IMR-90 (cell line): Measurements from ENCODE around the gene GNA14.

Experiments
- CEBPB ChIP-seq: IDR thresholded peaks from 2 replicates; pipeline ENCODE4 v1.6.1; 2012; ENCODE audit warnings: low read depth, low read length, improper control_type of control experiment
- FOS ChIP-seq: fragments of 150-350 bp; IDR thresholded peaks from 2 replicates; pipeline ENCODE4 v1.6.1; 2016; ENCODE audit warnings: low read depth, low read length
- MAFK ChIP-seq: IDR thresholded peaks from 2 replicates; pipeline ENCODE4 v1.6.1; 2012; ENCODE audit warnings: low read depth, low read length, improper control_type of control experiment
- MXI1 ChIP-seq: IDR thresholded peaks from 2 replicates; pipeline ENCODE4 v1.6.1; 2012; ENCODE audit warnings: low read depth, mild to moderate bottlenecking, low read length, moderate library complexity, borderline replicate concordance
- POLR2A ChIP-seq: IDR thresholded peaks from 2 replicates; pipeline ENCODE4 v1.6.1; 2012; ENCODE audit warnings: mild to moderate bottlenecking, low read depth, low read length
- RFX5 ChIP-seq: IDR thresholded peaks from 2 replicates; pipeline ENCODE4 v1.8.0; 2012; ENCODE audit warnings: low read depth, mild to moderate bottlenecking, low read length, moderate library complexity
- SMC3 ChIP-seq: fragments of 150-350 bp; IDR thresholded peaks from 2 replicates; pipeline ENCODE4 v1.6.1; 2016; ENCODE audit warnings: low read depth, mild to moderate bottlenecking, antibody characterized with exemption, low read length, moderate library complexity
- TF ChIP-seq, protein P1 (sequence below): conservative IDR thresholded peaks from 2 replicates; pipeline ENCODE4 v1.5.1; 2012; ENCODE audit warnings: mild to moderate bottlenecking, low read depth, low read length, improper control_type of control experiment
- TF ChIP-seq, protein P2 (sequence below): fragments of 150-350 bp; IDR thresholded peaks from 2 replicates; pipeline ENCODE4 v1.6.1; 2017; ENCODE audit warnings: mild to moderate bottlenecking, antibody characterized with exemption, low read length, low read depth

DNA sequence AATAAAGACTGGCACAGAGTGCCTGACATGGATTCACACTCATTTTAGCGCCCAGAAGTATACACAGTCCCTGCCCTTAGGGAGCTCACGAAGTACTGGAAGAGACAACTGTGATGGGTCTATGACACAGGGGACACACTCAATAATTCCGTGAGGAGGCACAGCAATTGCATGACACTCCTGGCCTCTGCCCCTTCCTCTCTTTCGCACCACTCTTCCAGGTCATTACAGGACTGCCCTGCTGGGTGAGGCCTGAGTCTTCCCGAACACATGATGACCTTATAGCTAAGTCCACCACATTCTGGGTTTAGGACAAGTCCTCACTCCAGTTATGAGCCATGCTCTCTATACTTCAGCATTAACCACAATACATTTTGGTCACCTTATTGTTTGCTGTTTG lies 134.7 kb downstream of the GNA14 start:
- TF ChIP-seq, protein P1, sequence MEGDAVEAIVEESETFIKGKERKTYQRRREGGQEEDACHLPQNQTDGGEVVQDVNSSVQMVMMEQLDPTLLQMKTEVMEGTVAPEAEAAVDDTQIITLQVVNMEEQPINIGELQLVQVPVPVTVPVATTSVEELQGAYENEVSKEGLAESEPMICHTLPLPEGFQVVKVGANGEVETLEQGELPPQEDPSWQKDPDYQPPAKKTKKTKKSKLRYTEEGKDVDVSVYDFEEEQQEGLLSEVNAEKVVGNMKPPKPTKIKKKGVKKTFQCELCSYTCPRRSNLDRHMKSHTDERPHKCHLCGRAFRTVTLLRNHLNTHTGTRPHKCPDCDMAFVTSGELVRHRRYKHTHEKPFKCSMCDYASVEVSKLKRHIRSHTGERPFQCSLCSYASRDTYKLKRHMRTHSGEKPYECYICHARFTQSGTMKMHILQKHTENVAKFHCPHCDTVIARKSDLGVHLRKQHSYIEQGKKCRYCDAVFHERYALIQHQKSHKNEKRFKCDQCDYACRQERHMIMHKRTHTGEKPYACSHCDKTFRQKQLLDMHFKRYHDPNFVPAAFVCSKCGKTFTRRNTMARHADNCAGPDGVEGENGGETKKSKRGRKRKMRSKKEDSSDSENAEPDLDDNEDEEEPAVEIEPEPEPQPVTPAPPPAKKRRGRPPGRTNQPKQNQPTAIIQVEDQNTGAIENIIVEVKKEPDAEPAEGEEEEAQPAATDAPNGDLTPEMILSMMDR = no peak
- no peak for TF ChIP-seq RFX5
- TF ChIP-seq POLR2A = no peak
- TF ChIP-seq, protein P2, sequence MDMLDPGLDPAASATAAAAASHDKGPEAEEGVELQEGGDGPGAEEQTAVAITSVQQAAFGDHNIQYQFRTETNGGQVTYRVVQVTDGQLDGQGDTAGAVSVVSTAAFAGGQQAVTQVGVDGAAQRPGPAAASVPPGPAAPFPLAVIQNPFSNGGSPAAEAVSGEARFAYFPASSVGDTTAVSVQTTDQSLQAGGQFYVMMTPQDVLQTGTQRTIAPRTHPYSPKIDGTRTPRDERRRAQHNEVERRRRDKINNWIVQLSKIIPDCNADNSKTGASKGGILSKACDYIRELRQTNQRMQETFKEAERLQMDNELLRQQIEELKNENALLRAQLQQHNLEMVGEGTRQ = no peak
- no peak for TF ChIP-seq SMC3
- TF ChIP-seq MAFK = no peak
- no peak for TF ChIP-seq FOS
- no peak for TF ChIP-seq MXI1
- no peak for TF ChIP-seq CEBPB
